NCI-H2107 treated with DMSO at 0.1 percent for 48 hours (cell line): ENCODE measurements around the gene USP27X.

Experiments
- DNase-seq: peaks from one replicate; lab custom pipeline; 2025; ENCODE audit not compliant: unreplicated experiment; lab: John Stamatoyannopoulos, UW

The USP27X gene

DNA sequence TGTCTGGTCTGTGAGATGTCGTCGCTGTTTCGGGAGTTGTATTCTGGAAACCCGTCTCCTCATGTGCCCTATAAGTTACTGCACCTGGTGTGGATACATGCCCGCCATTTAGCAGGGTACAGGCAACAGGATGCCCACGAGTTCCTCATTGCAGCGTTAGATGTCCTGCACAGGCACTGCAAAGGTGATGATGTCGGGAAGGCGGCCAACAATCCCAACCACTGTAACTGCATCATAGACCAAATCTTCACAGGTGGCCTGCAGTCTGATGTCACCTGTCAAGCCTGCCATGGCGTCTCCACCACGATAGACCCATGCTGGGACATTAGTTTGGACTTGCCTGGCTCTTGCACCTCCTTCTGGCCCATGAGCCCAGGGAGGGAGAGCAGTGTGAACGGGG is 1.4 kb downstream of the USP27X start:
- DNase-seq: no peak

DNA sequence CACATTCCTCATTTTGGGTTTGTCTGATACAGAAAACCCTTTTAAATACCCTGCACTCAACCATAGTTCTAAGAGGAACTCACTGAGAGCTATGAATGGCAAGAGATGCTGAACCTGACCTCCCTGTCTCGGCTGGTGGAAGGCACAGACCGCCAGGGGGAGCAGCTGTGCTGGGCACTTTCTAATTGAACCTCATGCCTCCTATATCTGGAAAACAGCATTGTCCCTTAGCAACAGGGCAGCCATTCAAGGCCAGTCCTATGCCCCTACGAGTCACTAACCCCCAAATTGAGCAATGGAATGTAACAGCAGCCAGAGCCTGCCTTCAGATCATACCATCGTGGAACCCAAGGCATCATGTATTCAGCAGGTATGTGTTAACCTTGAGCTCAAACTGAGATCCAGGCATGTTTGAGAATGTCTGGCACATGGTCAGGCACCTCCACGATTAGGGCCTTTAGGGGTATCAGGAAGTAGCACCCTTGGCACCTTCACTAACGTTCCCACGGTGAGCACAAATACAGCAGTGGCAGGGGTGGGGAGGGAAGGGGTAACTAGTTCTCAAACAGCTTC is 5.1 kb downstream of the USP27X start:
- DNase-seq: peak; percentile 87

DNA sequence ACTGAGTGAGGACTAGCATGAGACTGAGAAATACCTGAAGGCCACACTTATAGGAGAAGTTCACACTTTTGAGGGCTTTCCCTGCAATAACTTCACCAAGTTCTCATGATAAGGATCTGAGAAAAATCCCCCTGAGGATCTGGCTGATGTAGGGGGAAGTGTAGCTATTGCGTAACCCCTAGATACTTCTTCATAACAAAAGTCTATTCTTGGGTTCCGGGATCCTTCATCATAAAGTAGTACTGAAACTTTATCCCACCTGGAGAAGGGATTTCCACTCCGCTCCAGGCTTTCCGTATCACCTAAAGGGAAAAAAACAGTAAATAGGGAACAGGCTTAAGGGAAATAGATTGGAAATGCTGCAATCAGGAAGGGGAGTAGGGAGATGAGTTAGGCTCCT is 13.3 kb downstream of the USP27X start:
- no peak for DNase-seq

DNA sequence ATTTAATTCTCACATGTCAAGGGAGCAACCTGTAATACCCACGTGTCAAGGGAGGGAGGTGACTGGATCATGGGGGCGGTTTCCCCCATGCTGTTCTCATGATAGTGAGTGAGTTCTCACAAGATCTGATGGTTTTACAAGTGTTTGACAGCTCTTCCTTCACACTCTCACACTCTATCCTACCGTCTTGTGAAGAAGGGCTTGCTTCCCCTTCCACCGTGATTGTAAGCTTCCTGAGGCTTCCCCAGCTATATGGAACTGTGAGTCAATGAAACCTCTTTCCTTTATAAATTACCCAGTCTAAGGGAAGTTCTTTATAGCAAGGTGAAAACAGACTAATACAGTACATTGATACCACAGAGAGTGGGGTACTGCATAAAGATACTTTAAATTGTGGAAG is 17.7 kb downstream of the USP27X start:
- no peak for DNase-seq

DNA sequence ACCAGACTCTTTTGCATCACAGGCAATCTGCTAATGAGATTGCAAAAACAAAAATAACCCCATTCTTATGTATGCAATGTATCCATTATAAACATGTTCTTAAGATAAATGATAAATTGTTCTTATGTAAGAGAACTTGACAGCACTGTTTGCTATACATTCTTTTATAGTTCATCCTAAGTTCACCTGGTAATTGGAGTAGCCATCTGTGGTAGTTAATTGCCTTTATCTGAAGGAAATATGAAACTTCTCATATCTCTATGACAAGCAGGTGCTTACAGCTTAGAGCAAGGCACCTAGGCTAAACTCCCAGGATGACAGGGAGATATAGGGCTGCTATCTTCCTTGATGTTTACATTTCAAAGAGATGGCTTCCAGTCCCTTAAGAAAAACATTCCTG is 21.8 kb downstream of the USP27X start:
- DNase-seq: peak; percentile 70

DNA sequence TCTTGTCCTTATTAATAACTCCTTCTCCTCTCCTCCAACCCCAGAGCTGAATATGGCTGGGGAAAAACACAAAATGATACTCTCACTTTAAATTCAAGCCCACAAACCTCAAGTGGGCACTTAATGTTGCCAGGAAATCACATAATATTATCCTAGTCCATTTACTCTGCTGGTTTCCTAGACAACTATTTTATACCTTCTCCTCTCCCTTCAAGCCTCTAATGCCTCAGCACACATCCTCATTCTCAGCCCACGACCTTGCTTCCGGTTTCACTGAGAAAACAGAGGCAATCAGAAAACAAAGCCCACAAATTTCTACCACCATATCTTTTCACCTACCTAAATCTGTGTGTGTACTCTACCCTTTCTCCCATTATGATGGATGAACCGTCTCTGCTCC is 31.1 kb downstream of the USP27X start:
- peak; percentile 92 for DNase-seq

DNA sequence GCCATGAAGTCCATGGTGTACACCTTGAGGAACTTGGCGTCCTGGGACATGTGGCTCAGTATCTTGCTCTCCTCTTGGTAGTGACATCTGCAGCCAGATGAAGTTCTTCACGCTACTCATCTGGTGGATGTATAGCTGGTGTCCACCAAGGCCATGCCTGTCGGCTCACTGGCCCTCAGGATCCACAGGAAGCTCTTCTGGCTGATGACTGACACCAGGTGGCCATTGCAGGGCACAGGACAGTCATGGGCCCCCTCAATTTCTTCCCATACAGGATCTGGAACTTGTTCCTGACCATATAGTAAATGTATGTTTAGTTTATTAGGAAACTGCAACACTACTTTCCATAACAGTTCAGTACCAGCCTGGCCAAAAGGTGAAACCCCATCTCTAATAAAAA is 32.8 kb downstream of the USP27X start:
- DNase-seq: no peak

DNA sequence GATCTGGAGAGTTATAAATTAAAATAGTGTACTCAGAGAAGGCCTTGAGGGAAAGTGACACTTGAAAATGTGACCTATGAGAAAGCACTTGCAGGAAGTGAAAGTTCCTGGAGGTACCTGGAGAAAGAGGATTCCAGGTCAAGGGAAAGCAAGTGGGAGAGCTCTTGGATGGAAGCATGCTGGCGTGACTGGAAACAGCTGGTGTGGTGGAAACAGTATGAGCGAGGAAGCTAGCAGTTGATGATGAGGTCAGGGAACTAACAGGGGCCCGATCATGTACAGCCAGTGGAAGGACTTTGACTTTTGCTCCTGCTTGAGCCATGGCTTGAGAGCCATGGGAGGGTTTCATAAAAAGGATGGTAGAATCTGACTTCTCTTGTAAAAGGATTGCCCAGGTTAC is 33.6 kb downstream of the USP27X start:
- no peak for DNase-seq

DNA sequence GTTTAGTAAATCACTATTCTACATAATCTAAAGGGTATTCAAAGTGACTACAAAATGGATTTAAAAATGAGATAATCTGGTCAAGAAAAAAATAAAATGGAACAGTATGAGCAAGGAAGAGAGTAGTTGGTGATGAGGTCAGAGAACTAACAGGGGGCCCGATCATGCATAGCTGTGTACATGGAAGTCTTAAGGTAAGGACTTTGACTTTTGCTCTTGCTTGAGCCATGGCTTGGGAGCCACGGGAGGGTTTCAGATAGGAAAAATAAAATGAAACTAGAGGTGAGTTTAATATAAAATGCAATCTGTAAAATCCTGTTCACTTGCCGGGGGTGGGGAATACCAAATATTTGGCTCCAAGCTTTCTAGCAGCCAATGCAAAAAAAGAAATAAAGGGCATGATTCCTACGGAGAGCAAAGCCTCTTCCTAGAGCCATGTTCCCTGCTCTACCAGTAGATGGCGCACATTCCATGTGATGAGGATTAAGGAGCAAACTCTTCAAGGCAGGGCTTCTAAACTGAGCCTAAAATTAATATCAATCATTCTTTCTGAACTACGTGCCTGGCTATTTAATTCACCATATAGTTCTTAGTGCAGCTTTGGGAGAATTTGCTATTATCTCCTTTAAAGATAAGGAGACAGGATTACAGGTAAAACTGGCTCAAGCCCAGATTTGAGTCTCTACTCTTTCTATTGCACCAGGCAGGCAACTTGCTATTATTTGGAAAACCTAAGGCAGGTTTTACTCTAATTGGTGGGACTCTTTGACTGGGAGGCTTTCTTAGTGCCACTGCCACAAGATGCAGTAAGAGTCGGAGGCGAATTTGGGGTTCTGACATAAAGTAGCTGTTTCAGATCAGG is 36.3 kb downstream of the USP27X start:
- DNase-seq: peak; percentile 59

DNA sequence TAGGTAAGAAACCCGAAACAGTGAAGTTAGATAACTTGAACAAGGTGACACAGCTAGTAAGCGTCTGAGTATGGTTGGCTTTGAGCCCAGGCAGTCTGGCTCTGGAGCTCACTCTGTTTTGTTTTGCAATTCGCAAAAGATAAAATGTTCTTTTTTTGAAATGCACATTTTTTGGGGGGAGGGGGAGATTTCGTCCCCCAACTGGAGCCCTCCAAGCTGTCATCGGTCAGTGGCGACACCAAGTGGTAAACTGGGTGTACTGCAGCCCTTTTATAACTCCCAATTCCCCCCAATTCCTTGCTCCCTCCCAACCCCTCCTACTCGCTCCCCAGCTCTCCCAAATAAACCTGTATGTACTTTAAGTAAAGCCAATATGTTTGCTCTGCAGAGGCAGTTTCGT is 40.3 kb downstream of the USP27X start:
- no peak for DNase-seq

DNA sequence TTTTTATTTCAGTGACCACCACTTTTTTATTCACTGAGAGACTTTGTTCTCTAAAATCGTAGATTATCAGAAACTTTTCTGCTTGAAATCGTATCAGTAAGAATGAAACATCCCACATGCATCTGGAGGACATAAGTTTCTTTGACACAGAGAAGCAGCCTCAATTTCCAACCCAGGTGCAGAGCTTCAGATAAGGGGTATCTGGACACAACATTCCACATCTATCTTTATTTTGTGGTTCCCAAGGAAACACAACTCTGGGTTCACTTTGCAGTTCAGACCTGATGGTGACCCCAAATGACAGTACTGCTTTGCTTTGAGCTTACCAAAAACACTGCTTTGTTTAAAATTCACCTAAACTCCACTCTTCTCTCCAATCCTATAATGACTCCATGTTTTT is 41.8 kb downstream of the USP27X start:
- DNase-seq: no peak

DNA sequence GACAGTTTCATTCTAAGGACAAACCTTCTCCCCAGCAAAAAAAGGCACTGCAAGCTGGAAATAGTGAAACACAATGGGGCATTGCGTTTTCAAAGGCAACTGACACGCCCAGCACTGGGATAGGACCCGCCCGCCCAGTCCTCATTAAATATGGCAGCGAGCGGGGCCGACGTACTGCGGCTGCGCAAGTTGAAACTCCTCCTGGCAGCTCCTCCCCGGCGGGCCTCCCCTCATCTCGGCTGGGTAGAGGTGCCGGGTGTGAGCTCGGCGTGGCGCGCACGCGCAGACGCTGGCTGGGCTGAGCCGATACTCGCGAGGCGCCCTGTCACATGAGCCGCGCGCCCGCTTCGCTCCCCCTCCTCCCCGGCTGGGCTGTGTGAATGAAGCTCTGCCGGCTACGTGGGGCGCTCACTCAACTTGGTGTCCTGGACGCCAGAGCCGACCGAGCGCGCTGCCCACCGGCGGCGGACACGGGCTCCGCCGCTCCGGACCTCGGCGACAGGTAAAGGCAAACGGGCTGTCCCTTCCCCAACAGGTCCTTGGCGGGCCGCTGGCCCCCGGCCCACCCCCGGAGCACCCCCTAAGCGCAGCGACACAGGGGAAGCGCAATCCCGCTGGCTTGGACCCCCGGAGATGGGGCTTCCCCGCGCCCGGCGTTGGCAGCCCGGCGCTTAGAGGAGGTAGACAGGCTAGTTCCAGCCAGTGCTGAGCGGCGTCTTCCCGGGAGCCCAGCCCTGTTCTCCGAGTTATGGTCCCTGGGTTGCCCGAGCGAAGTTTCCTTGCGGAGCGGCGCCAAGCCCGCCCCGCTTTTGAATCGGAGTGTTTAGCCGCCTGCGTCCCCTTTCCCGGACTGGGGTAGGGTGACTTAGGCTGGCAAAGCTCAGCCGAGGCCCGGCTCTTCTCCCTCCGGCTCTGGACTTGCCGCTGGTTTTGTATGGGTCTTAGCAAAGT is 43.3 kb downstream of the USP27X start, which contains the start of gene CLCN5:
Gene CLCN5 (plus strand): TSS at position 306 of the 951 bp plus-strand sequence. CDS start 2,703 bp downstream, outside the sequence.
- peak; percentile 93 for DNase-seq

DNA sequence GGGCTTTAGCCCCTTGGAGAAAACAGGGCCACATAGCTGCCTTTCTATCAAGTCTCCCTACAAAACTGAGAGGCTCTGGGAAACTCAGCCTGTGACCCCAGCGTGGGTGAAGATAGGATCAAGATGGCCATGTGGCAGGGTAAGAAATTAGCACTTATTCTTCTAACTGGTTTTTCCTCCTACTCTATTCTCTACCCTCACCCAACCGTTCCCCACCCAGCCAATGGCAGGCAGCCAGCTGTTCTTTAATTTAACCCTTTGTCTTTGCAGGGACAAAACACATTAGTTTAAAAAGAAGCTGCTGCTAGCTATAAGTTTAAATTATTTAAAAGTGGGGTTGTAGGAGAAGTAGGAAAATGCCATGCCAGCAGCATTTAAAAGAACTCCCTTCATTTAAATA is 45.9 kb downstream of the USP27X start:
- DNase-seq: no peak

DNA sequence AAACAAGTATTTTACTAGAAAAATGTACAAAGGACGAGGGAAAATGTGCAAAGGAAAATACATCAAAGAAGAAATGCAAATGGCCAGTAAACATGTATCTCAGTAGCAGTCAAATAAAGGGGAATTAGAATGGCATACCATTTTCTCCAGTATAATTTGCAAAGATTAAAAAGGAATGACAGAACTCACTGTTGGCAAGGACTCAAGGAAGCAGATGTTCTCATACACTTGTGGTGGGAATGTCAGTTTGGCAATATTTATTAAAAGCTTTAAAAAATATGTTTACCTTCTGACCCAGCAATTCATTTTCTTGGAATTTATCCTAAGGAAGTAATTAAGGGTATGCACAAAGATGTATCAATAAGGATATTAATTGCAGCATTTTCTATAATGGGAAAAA is 50.8 kb downstream of the USP27X start:
- no peak for DNase-seq
